Stimulated activated CD4-positive, alpha-beta T cell treated with anti-CD3 and anti-CD28 coated beads, Interleukin-2, amount 100 ng/mL, for 24 hours (primary cell): ENCODE data around the gene GOLGB1.
"Not testable (repeated sequence)": the region's sequence is repeated elsewhere in the genome, so short reads cannot be mapped to it uniquely, and the experiment has no call there.

ENCODE experiments used
- DNase-seq, 2 donors: peaks; one replicate each; pipeline ENCODE4 v3.0.0-alpha.2; 2020

GOLGB1 gene

DNA sequence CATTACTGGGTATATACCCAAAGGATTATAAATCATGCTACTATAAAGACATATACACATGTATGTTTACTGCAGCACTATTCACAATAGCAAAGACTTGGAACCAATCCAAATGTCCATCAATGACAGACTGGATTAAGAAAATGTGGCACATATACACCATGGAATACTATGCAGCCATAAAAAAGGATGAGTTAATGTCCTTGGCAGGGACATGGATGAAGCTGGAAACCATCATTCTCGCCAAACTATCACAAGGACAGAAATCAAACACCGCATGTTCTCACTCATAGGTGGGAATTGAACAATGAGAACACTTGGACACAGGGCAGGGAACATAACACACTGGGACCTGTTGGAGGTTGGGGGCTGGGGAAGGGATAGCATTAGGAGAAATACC, 6.4 kb downstream of the GOLGB1 start:
- DNase-seq, result not testable (repeated sequence)

DNA sequence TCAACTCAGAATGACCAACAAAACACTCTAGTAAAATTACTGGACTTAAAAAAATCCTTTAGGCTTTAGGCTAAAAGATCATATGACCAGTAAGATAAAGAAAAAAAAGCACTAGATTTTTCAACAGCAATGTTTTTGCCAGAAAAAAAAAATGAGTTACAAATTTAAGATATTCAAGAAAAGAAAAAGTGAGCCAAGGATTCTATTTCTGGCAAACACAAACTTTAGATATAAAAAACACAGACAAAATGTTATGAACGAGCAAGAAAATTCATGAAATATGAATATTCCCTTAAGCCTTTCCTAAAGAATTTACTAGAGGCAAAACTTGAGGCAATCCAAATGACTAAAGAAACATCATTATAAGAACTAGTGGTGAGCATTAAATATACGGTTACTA, 8.6 kb downstream of the GOLGB1 start:
- no peak for DNase-seq

DNA sequence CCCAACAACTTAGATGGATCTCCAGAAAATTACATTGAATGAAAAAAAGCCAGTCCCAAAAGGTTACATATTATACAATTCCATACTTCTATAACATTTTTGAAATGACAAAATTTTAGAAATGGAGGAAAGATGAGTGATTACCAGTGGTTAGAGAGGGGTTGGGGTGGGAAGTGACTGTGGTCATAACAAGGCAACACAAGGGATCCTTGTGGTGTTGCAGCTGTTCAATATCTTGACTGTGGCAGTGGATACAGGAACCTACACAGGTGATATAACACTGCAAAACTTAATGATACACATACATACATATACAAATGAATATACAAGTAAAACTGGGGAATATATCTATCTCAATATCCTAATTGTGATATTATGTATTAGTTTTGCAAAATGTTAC, 9.6 kb downstream of the GOLGB1 start:
- no peak for DNase-seq

DNA sequence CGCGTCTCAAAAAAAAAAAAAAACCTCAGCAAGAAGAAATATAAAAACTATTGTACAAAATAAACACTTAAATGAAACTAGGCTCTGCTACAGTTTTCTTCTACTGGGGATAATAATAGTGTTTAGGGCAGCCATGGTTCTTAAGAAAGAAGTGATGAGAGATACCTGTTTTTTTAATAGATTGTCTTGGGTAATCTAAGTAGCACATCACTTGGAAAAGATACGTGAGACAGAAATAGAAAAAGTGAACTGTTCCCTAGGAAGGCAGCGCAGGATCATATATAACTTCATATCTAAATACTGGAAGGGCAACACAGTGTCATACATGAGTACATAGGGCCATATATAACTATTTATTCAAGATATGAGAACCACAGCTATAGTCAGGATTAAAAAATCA, 11.9 kb downstream of the GOLGB1 start:
- no peak for DNase-seq

DNA sequence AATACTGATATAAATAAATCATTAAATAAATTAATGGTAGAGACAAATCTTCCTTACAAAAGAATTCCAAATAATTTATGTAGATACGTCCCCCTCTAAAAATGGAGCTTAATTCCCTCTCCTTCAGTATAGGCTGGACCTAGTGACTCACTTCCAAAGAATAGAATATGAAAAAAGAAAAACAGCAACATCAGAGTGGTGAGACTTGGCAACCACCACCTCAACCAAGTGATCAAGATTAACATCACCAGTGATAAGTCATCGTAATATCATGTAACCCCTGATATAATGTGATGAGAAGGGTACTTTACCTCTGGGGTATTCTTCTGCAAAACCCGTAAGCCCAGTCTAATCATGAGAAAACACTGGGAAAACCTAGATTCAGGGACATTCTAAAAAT, 13.4 kb downstream of the GOLGB1 start:
- DNase-seq, result no peak

DNA sequence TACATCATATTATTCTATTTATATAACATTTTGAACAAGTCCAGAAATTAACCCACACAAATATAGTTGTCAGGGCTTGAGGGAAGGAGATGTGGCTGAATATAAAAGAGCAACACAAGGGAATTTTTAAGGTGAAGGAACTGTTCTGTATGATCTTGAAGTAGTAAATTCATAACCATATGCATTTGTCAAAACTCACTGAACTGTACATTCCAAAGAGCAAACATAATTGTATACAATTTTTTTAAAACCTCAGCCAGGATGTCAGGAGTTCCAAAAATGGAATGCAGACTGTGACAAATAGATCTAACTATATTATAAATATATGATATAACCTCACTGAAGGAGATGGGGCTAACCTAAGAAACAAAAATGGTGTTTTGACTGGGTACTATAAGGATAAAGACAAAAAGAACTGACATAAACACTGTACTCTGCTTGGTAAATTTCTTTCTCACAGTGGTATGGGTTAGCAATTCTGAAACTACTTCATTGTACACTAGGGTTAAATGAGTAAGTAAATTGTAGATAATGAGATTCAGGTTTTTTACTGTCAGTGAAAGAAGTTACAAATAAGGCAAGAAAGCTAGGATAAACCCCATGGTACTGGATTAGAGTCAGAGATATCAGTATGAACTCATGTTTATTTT, 14.4 kb downstream of the GOLGB1 start:
- DNase-seq, result no peak

DNA sequence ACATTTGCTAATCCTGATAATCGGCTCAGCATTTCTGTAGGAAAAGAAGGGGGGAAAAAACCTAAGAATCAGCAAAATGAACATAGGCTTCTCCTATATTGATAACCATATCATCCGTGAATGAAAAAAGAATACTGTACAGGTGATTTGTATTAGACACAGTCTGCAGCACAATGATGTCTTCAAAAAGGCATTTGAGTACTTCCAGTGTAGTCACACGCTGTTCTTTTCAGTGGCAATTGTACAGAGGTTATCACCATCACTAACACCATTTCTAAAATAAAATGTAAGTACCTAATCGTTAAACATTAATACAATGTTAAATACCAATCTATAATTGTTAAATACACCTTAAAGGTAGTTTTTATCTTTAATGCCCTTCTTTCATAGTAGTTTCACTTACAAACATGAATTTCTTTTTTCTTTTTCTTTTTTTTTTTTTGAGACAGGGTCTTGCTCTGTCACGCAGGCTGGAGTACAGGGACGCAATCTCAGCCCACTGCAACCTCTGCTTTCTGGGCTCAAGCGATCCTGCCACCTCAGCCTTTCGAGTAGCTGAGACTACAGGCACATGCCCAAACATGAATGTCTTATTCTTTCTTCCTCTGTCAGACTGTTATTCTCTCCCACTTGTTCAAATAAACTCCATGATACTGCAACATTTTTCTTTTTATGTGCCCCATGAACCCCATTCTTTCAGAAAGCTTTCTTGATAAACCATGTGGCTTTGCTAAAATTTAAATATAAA, 18.4 kb downstream of the GOLGB1 start:
- DNase-seq, result no peak

DNA sequence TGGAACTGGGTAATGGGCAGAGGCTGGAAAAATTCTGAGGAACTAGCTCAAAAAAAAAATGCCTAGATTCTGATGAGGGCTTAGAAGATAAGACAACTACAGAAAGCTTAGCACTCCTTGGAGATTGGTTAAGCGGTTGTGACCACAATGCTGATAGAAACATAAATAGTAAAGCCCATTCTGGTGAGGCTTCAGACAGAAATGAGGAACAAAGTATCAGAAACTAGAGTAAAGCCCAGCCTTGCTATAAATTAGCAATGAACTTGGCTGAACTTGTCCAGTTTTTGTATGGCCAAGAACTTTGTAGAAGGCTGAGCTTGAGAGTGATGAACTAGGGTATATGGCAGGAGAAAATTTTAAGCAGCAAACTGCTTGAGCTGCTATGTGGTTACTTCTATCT, 25.4 kb downstream of the GOLGB1 start:
- DNase-seq, result no peak

DNA sequence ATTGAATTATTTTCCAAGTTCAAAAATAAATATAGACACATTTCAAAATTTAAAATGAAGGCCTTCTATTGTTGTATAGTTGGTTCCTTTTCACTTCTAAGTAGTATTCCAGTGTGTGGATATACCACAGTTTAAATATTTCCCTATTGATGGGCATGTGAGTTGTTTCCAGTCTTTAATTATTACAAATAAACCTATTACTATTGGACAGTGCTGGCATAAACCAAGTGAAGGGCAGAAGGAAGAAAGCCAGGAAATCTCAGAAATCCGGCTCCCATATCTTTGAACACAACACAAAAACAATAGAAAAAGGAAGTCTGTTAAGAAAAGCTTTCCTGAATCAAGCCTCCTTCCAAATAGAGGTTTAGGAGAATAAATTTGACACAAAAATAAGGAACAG, 26.1 kb downstream of the GOLGB1 start:
- no peak for DNase-seq

DNA sequence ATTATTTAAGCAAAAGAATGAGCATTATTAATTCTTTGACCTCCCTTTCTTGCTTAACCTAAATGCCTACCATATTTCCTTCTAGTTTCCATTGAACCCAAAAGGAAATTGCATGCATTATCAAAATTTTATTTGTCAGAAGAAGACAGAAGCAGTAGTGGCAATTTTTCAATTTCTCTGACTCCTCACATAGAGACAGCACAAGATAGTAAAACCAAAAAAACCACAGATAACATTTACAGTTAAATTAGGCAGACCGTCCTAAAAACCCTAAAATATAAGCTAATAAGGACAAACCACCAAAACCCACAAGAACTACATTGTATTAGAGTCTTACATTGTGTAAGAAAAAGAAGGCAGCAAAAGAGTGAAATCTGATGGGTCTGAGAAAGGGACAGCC, 27.1 kb downstream of the GOLGB1 start:
- DNase-seq, result no peak

DNA sequence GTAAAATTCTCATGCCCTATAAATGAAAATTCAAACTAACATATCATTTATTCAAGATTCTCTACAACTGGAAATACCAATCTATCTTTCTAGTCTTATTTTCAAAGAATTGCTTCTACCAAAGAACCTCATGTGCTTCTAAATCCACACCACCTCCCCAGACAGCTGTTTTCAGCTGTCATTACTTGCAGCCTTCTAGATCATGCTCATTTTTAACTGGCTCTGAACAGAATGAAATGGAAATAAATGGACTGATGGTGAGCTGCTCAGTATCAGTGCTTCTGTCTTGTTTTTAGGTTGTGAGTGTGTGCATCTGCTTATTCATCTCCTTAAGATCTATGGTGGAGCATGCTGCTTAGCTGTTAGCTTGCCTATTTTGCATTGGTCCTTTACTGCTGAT, 29.4 kb downstream of the GOLGB1 start:
- DNase-seq, result no peak

DNA sequence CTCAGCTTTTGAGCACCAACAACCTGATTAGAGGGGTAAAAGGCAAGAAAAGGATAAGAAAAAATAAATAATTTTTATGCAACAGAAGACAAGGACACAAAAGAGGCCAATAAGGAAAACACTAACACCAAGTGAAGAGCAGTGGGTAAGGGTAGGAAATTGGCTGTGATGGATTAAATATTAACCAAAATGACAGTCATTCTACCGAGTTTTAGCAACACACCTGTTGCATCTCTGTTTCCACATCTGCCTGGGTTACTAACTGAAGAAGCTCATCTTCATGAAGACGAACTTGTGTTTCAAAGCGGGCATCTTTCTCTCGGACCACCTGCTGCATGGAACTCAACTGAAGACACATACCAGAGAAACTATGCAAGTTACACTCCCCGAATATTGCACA, 30.1 kb downstream of the GOLGB1 start:
- DNase-seq, result no peak

DNA sequence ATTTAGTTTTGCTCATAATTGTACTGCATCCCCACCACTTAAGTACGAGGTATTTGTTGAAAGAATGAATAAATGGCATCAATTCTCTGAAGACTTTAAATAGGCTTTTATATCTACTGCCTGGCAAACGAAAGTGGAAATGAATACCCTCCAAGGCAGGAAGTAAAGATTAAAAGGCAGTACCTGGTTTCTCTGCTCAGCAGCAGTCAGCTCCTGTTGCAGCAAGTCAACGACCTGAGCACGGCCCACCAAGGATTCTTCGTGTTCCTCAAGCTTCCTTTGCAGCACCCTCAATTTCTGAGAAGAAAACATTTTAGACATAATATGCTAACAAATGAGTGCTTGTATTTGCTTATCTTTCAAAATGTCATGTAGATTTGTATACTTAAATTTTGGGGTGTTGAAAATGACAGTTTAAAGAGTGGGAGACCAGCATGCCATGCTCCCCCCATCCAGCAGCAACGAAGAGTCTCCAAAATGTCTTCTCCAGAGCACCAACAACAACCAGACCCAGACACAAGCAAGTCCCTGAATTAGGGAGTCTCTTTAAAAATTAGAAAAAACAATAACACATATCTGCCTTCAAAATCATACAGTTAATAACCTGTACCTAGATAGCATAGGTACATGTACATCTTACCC, 31.2 kb downstream of the GOLGB1 start:
- no peak for DNase-seq

DNA sequence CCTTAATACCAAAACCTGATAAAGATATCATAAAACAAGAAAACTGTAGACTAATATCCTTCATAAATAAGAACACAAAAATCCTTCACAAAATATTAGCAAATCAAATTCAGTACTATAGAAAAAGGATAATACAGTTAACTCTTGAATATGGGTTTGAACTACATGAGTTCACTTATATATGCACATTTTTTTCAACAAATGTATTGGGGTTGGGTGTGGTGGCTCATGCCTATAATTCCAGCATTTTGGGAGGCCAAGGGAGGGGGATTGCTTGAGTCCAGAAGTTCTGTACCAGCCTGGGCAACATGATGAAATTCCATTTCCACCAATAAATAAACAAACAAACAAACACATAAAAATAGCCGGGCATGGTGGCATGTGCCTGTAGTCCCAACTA, 39.2 kb downstream of the GOLGB1 start:
- no peak for DNase-seq

DNA sequence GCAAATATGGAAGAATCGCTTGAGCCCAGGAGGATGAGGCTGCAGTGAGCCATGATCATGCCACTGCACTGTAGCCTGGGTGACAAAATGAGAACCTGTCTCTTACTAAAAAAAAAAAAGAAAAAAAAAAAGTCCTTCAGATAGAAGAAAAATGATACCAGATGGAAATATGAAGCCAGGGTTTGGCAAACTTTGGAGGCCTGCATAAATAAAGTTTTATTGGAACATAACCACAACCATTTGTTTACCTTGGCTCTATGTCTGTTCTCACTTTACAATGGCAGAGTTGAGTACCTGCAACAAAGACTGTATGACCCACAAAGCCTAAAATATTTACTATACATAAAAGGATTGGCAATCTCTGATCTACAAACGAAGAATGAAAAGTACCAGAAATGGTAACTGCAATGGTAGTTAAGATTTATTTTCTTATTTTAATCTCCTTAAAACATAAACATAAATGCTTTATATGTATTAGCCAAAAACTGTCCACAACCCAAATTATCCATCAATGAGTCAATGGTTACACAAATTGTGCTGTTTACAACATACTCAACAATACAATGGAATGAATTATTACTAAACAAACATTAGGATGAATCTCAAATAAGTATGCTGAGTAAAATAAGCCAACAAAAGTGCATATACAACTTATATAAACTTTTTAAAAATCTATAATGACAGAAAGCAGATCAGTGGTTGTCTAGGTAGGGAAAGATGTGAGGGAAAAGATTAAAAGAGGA, 41.8 kb downstream of the GOLGB1 start:
- no peak for DNase-seq

DNA sequence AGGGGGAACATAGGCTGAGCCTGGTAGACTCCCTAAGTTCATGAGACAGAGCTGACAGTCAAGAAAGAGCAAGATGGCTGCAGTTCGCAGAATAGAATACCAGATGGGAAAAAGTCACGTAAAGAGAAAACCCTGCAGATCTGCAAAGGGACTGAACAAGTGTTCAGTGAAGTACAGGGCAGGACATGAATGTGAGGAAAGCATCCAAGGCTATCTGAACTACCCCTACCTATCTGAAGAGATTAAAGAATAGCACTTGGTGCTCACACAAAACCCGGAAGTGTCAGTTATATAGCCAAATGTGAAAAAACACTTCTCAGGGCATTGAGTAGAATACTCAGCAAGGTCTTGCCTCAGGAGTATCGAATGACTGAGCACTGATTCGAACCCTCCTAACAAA, 44.0 kb downstream of the GOLGB1 start:
- no peak for DNase-seq

DNA sequence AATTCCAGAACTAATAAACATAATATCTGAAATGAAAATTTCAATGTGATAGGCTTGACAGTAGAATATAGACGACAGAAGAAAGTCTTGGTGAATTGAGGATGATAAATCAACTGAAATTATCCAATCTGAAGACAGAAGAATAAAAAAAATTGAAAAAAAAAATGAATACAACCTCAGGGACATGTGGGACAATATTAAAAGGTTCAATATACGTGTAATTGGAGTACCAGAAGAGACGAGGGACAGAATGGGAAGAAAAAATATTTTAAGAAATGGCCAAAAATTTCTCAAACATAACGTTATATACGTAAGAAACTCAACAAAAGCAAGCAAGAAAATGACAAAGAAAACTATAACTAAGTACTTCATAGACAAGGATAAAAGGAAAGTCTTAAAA, 45.6 kb downstream of the GOLGB1 start:
- DNase-seq, result no peak

DNA sequence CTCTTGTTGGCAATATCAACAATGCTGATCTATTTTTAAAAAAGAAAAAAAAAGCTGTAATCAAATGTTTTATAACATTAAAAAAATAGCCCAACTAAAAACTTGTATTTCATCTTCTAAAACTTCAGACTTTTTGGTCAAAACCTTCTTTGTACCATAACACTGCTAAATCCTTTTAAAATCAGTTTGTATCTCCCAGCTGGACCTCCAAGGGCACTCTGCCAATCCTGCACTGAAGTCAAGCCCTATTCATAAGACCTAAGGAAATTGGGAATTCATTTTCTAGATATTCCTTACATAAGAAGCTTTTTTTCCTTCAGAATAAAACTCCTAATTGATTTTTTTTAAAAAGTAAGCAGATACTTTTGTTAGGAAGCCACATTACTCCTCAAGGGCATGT, 50.6 kb downstream of the GOLGB1 start:
- DNase-seq, result no peak

DNA sequence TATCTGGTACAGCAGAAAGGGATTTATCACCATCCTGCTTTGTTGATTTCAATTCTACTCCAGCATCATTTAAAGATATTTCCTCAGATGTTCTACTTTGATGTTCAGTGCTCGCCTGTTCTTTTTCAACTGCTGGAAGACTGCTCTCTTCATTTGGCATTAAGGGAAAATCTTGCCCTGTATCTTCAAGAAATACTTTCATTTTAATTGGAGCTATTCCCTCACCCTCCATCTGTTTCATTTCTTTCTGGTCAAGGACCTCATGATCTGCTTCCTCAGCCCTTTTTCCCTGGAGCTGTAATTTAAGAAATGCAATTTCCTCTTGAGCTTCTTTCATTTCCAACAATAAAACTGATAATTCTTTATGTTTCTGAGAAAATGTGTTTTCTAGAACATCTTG, 51.1 kb downstream of the GOLGB1 start:
- DNase-seq, result no peak

DNA sequence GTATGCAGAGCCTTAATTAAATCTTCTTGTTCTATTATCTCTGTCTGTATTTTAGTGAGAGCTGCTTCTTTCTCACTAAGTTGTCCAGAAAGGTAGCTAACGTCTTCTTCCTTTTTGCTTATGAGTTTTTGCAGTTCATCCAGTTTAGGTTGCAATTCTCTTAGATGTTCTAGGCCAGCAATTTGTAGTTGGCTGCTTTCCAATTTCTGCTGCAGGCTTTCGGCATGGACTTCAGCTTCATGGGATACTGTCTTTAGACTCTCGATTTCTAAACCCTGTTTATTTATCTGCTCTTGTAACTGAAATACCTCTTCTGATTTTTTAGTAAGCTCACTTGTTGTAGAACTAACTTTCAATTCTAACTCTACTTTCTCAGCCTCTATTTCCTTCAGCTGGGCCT, 53.4 kb downstream of the GOLGB1 start:
- DNase-seq, result no peak

DNA sequence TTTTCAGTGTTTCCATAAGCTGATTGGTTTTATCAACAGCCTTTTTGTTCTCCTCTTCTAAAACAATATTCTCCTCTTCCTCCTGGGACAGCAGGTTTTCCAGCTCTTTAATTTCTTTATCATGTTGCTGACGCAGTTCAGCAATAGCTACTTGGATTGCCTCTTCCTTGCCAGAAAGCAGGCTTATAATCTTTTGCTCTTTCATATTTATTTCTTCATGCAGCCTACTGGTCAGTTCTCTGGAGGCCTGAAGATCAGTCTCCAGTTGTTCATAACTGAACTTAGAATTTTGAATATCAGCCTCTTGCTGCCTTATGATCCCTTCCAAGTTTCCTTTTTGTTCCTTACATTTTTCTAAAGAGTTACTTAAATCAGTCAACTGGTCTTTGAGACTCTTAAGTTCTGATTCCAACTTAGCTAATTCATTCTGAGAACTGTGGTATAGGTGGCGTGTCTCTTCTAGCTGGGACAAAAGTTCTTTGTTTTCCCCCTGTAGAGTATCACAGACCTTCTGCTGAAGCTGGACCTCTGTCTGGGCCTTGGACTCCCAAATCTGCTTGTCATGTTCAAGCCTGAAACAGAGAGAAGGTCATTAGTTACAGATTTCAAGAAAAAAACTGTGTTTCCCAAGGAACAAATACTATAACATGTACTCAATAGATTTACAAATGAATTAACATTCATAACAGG, 57.4 kb downstream of the GOLGB1 start:
- DNase-seq, result no peak

DNA sequence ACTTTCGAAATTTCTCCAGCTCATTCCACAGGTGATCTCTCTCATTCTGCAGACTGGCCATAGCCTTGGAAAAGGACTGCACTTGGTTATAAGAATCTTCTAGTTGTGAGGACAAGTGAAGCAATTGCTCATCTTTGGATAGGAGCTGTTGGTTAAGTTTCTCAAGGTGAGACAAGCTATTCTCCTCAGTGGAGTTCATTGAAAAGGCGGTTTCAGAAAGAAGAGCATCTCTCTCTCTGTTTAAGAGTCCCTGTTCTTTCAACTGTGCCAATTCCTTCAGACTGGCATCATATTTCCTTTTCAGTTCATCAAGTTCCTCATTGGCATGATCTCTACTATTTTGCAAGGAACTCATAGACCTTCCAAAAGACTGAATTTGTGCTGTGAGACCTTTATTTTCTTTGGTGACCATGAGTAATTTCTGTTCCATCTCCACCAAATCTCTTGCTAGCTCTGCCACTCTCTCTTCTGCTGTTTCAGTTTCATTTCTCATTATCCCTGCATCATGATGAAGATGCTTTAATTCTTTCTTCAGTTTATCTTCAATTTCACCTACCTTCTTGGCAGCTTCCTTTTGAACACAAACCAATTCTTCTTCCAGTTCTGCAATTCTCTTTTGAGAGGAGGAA, 58.6 kb downstream of the GOLGB1 start:
- DNase-seq, result no peak

DNA sequence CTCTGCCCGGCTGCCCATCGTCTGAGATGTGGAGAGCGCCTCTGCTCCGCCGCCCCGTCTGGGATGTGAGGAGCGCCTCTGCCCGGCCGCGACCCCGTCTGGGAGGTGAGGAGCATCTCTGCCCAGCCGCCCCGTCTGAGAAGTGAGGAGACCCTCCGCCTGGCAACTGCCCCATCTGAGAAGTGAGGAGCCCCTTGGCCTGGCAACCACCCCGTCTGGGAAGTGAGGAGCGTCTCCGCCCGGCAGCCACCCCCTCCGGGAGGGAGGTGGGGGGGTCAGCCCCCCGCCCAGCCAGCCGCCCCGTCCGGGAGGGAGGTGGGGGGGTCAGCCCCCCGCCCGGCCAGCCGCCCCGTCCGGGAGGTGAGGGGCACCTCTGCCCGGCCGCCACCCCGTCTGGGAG, 60.8 kb downstream of the GOLGB1 start:
- DNase-seq, result not testable (repeated sequence)
